ENCODE measurements around the gene ITGAV.

Gene ITGAV

GRCh38 chr2:186573531-186573930, 16.3 kb upstream of the ITGAV start:
- DNase-seq (ENCODE audit: low read depth in 2 of 3, low spot score in 2 of 3), result no peak

GRCh38 chr2:186575302-186575701, 14.6 kb upstream of the ITGAV start:
- DNase-seq (ENCODE audit: low read depth in 2 of 3, low spot score in 2 of 3), result no peak

GRCh38 chr2:186575856-186576255, 14.0 kb upstream of the ITGAV start:
- no peak for DNase-seq (ENCODE audit: low read depth in 2 of 3, low spot score in 2 of 3)

GRCh38 chr2:186576614-186577013, 13.2 kb upstream of the ITGAV start:
- no peak for DNase-seq (ENCODE audit: low read depth in 2 of 3, low spot score in 2 of 3)

GRCh38 chr2:186582698-186583097, 7.2 kb upstream of the ITGAV start:
- no peak for DNase-seq (ENCODE audit: low read depth in 2 of 3, low spot score in 2 of 3)

GRCh38 chr2:186584053-186584452, 5.8 kb upstream of the ITGAV start:
- DNase-seq (ENCODE audit: low read depth in 2 of 3, low spot score in 2 of 3), result no peak

GRCh38 chr2:186588421-186588820, 1.4 kb upstream of the ITGAV start:
- DNase-seq (ENCODE audit: low read depth in 2 of 3, low spot score in 2 of 3), result no peak

GRCh38 chr2:186588940-186589611, 780 bp upstream of the ITGAV start:
- no peak for DNase-seq (ENCODE audit: low read depth in 2 of 3, low spot score in 2 of 3)

- no peak for DNase-seq (ENCODE audit: low read depth in 2 of 3, low spot score in 2 of 3)
Observed at GRCh38 chr2:186590350-186590758, 498 bp downstream of the ITGAV start.

GRCh38 chr2:186590759-186591505, 1.1 kb downstream of the ITGAV start:
- no peak for DNase-seq (ENCODE audit: low read depth in 2 of 3, low spot score in 2 of 3)

GRCh38 chr2:186591506-186591890, 1.6 kb downstream of the ITGAV start:
- no peak for DNase-seq (ENCODE audit: low read depth in 2 of 3, low spot score in 2 of 3)

- no peak for DNase-seq (ENCODE audit: low read depth in 2 of 3, low spot score in 2 of 3)
Observed at GRCh38 chr2:186592137-186592875, 2.5 kb downstream of the ITGAV start.

GRCh38 chr2:186593523-186593922, 3.7 kb downstream of the ITGAV start:
- no peak for DNase-seq (ENCODE audit: low read depth in 2 of 3, low spot score in 2 of 3)

- DNase-seq (ENCODE audit: low read depth in 2 of 3, low spot score in 2 of 3), result no peak
Observed at GRCh38 chr2:186594001-186594722, 4.3 kb downstream of the ITGAV start.

GRCh38 chr2:186595219-186595618, 5.4 kb downstream of the ITGAV start:
- DNase-seq (ENCODE audit: low read depth in 2 of 3, low spot score in 2 of 3), result no peak

GRCh38 chr2:186599186-186599778, 9.4 kb downstream of the ITGAV start:
- DNase-seq (ENCODE audit: low read depth in 2 of 3, low spot score in 2 of 3), result no peak

GRCh38 chr2:186603286-186603685, 13.4 kb downstream of the ITGAV start:
- DNase-seq (ENCODE audit: low read depth in 2 of 3, low spot score in 2 of 3), result no peak

- DNase-seq (ENCODE audit: low read depth in 2 of 3, low spot score in 2 of 3), result no peak
Observed at GRCh38 chr2:186605041-186605440, 15.2 kb downstream of the ITGAV start.

GRCh38 chr2:186607660-186608324, 17.9 kb downstream of the ITGAV start:
- no peak for DNase-seq (ENCODE audit: low read depth in 2 of 3, low spot score in 2 of 3)

- DNase-seq (ENCODE audit: low read depth in 2 of 3, low spot score in 2 of 3), result no peak
Observed at GRCh38 chr2:186610785-186611184, 20.9 kb downstream of the ITGAV start.

- no peak for DNase-seq (ENCODE audit: low read depth in 2 of 3, low spot score in 2 of 3)
Observed at GRCh38 chr2:186611526-186611925, 21.7 kb downstream of the ITGAV start.

Measured in activated CD8-positive, alpha-beta memory T cell treated with anti-CD3 and anti-CD28 coated beads for 48 hours (primary cell).